Measurements from ENCODE around the gene PCID2. TPM values are rescaled to one million over a fixed set of nuclear protein-coding genes. Genes with fewer than 3 reads are reported as not detected.
A peak's percentile ranks its signal among the peaks of the same experiment; 100 is the strongest.

Gene PCID2
- total RNA-seq, 2 experiments from 2014 or later = 75.8 to 79.0 TPM

- ChIA-PET CTCF (no interaction called here), POLR2A (interaction anchor here (0.5 kb wide), 1 partner anchor 56 kb away, joined by 3 read pairs; the partner anchor contains the start of genes CUL4A and PCID2)
- Mint-ChIP-seq H3K27me3 (peaks cover 11% of the 10 kb centered on the region), H3K4me3 (peak overlapping the region; percentile 61), H3K27ac (peak overlapping the region; percentile 37), H3K4me1 (ENCODE audit: low read depth) (peaks cover 17% of the 10 kb centered on the region), H3K36me3 (ENCODE audit: low read depth) (peaks cover 2% of the 10 kb centered on the region), H3K9me3 (peaks cover 12% of the 10 kb centered on the region)
- intact Hi-C loops (cut with micrococcal nuclease) = no loop called here
- TF ChIP-seq CTCF (IDR thresholded peaks at IDR 0.05) = no peak
- ATAC-seq (peak; percentile 30), DNase-seq (peak; percentile 21)
These were observed 55.3 kb downstream of the PCID2 start for GRCh38 chr13:113152984-113153809.

GRCh38 chr13:113152691-113152983, 55.8 kb downstream of the PCID2 start:
- H3K4me3 Mint-ChIP-seq = peak overlapping the region; percentile 61
- peaks cover 2% of the 10 kb centered on the region for H3K36me3 Mint-ChIP-seq (ENCODE audit: low read depth)
- DNase-seq (no peak), ATAC-seq (no peak)
- TF ChIP-seq CTCF (IDR thresholded peaks at IDR 0.05) = no peak
- peaks cover 11% of the 10 kb centered on the region for H3K27me3 Mint-ChIP-seq
- peaks cover 17% of the 10 kb centered on the region for H3K4me1 Mint-ChIP-seq (ENCODE audit: low read depth)
- H3K27ac Mint-ChIP-seq = peak overlapping the region; percentile 37
- peaks cover 12% of the 10 kb centered on the region for H3K9me3 Mint-ChIP-seq
- ChIA-PET CTCF (no interaction called here), POLR2A (no interaction called here)
- intact Hi-C loops (cut with micrococcal nuclease) = no loop called here

- CTCF ChIA-PET = no interaction called here
- peak; percentile 49 for DNase-seq
- peaks cover 2% of the 10 kb centered on the region for H3K36me3 Mint-ChIP-seq (ENCODE audit: low read depth)
- H3K4me3 Mint-ChIP-seq = peak overlapping the region; percentile 61
- intact Hi-C loops (cut with micrococcal nuclease) = no loop called here
- H3K27me3 Mint-ChIP-seq = peaks cover 11% of the 10 kb centered on the region
- peak; percentile 71 for ATAC-seq
- peaks cover 17% of the 10 kb centered on the region for H3K4me1 Mint-ChIP-seq (ENCODE audit: low read depth)
- H3K9me3 Mint-ChIP-seq = peaks cover 12% of the 10 kb centered on the region
- H3K27ac Mint-ChIP-seq = no peak overlapping the region
- POLR2A ChIA-PET = interaction anchor here (0.9 kb wide), 1 partner anchor 58 kb away, joined by 4 read pairs; the partner anchor contains the start of gene CUL4A
- TF ChIP-seq CTCF (IDR thresholded peaks at IDR 0.05) = no peak
These were observed 56.5 kb downstream of the PCID2 start for GRCh38 chr13:113151745-113152690.

- no peak overlapping the region for H3K27ac Mint-ChIP-seq
- TF ChIP-seq CTCF (IDR thresholded peaks at IDR 0.05) = no peak
- H3K36me3 Mint-ChIP-seq (ENCODE audit: low read depth) = peaks cover 2% of the 10 kb centered on the region
- CTCF ChIA-PET = no interaction called here
- peaks cover 10% of the 10 kb centered on the region for H3K9me3 Mint-ChIP-seq
- POLR2A ChIA-PET = interaction anchor here (0.7 to 0.8 kb wide), 2 partner anchors 9 to 18 kb away, joined by 3 to 4 read pairs; no protein-coding TSS in a partner anchor
- DNase-seq (no peak), ATAC-seq (no peak)
- H3K4me3 Mint-ChIP-seq = no peak overlapping the region
- peaks cover 25% of the 10 kb centered on the region for H3K4me1 Mint-ChIP-seq (ENCODE audit: low read depth)
- intact Hi-C loops (cut with micrococcal nuclease) = no loop called here
- H3K27me3 Mint-ChIP-seq = peaks cover 11% of the 10 kb centered on the region
These were observed 57.7 kb downstream of the PCID2 start for GRCh38 chr13:113150550-113151365.
